NT2/D1 (cell line): ENCODE results near the gene CDKN2B-AS1.

ENCODE experiments used
- SUZ12 ChIP-seq: IDR thresholded peaks from 2 replicates; pipeline ENCODE4 v1.6.1; 2011; ENCODE audit not compliant: insufficient read length, insufficient read depth; ENCODE audit errors: extremely low read depth
- YY1 ChIP-seq: IDR thresholded peaks from 2 replicates; pipeline ENCODE4 v1.6.1; 2011; ENCODE audit not compliant: insufficient read length, insufficient read depth
- ZNF274 ChIP-seq: IDR thresholded peaks from 2 replicates; pipeline ENCODE4 v1.6.1; 2011; ENCODE audit warnings: mild to moderate bottlenecking, low read depth, low read length

GRCh38 chr9:21968331-21969010 is 26.1 kb upstream of the CDKN2B-AS1 start:
- TF ChIP-seq YY1, result no peak
- no peak for TF ChIP-seq ZNF274
- peak; percentile 99 for TF ChIP-seq SUZ12
